Spleen (tissue), 11 donors: Measurements from ENCODE around the gene TMEM256. TPM values are rescaled to one million over a fixed set of nuclear protein-coding genes. Genes with fewer than 3 reads are reported as not detected.

Source experiments
- DNase-seq: peaks from one replicate; pipeline ENCODE4 v3.0.0-alpha.2; 2020
- H3K27ac ChIP-seq, 8 donors: fragments of 200-600 bp; sonication (generic) in 7 of 8; 1 replicate in 4 of 8; 2 replicates in 4 of 8; pipeline versions ENCODE4 v1.5.0 to v1.8.0; 2016 to 2021; ENCODE audit warnings: inconsistent platforms in 4 of 8, mild to moderate bottlenecking in 4 of 8, moderate library complexity in 1 of 8
- H3K27me3 ChIP-seq, 7 donors: fragments of 200-600 bp; sonication (generic) in 6 of 7; replicated peaks in 1 of 7; 1 replicate in 4 of 7; 2 replicates in 3 of 7; pipeline versions ENCODE4 v1.5.0 to v1.8.0; 2016 to 2021; ENCODE audit warnings: inconsistent platforms in 3 of 7, mild to moderate bottlenecking in 1 of 7
- H3K36me3 ChIP-seq, 6 donors: fragments of 200-600 bp; sonication (generic) in 5 of 6; 1 replicate in 4 of 6; 2 replicates in 2 of 6; pipeline versions ENCODE4 v1.5.0 to v1.8.0; 2016 to 2021; ENCODE audit warnings: inconsistent platforms in 2 of 6
- H3K4me1 ChIP-seq, 6 donors: fragments of 200-600 bp; sonication (generic) in 5 of 6; 1 replicate in 3 of 6; 2 replicates in 3 of 6; pipeline versions ENCODE4 v1.5.0 to v1.8.0; 2016 to 2021; ENCODE audit warnings: inconsistent platforms in 3 of 6
- H3K4me3 ChIP-seq, 8 donors: fragments of 200-600 bp; sonication (generic) in 7 of 8; 1 replicate in 4 of 8; 2 replicates in 4 of 8; pipeline versions ENCODE4 v1.5.0 to v1.8.0; 2016 to 2021; ENCODE audit warnings: inconsistent platforms in 4 of 8, mild to moderate bottlenecking in 4 of 8, moderate library complexity in 2 of 8
- H3K9me3 ChIP-seq, 8 donors: fragments of 200-600 bp; sonication (generic) in 7 of 8; 1 replicate in 4 of 8; 2 replicates in 4 of 8; pipeline versions ENCODE4 v1.5.0 to v1.8.0; 2016 to 2021; ENCODE audit warnings: inconsistent platforms in 4 of 8
- POLR2A ChIP-seq, 3 donors: fragments of 450-650 bp; IDR thresholded peaks; one replicate each; pipeline ENCODE4 v1.5.1; 2017; ENCODE audit warnings: antibody characterized with exemption in 3 of 3, mild to moderate bottlenecking in 1 of 3
- POLR2AphosphoS5 ChIP-seq, 3 donors: sonication (generic); formaldehyde crosslinking; IDR thresholded peaks; one replicate each; pipeline ENCODE4 v1.5.1; 2017; ENCODE audit warnings: antibody characterized with exemption in 3 of 3
- WGBS, 5 donors: extraction: QIAGEN DNeasy Blood & Tissue Kit in 3 of 5; methylation state at CpG; one replicate each; pipeline versions ENCODE4 v1.1.5 to v1.1.7; 2013 to 2018; 5-methylcytosine and 5-hydroxymethylcytosine counted together
- intact Hi-C: fragments of 100-400 bp; cut with DNase I; formaldehyde crosslinking; loops from one replicate; pipeline ENCODE4 v1.15.0; 2023; ENCODE audit warnings: low total_unique reads
- polyA plus RNA-seq, 3 donors: library from polyadenylated mRNA; stranded (reverse); fragments of 200-250 nt; gene quantifications; one replicate each; pipeline ENCODE4 v1.2.1, GENCODE V29; 2013
- total RNA-seq, 7 donors: library from RNA; depleted of rRNA in 3 of 7; stranded (reverse); fragments of >200 nt in 3 of 7; fragmentation: NEBNext Ultra II Directional in 4 of 7; extraction: Animal tissue kit (Norgen Biotek cat#: 25700) in 4 of 7; gene quantifications; one replicate each; pipeline versions ENCODE4 v1.1.0 to v1.2.1, GENCODE V29; 2016 to 2021
- TF ChIP-seq, protein P1 (sequence below), 11 experiments: fragments of 200-600 bp in 7 of 11; fragments of 450-650 bp in 4 of 11; sonication (generic) in 4 of 11; IDR thresholded peaks in 8 of 11; conservative IDR thresholded peaks in 3 of 11; 1 replicate in 7 of 11; 2 replicates in 4 of 11; pipeline versions ENCODE4 v1.4.0 to v1.8.0; 2016 to 2021; ENCODE audit warnings: antibody characterized with exemption in 11 of 11, inconsistent platforms in 4 of 11, mild to moderate bottlenecking in 1 of 11
- donor health status: healthy with polysubstance abuse.
- donor health status: DM: no; HTN: no; CAD: no; lungs with moderate emphysema.
- donor health status: DM: no; HTN: no; CAD: no.
- donor health status: Bipolar disorder and iron deficiency.
- donor health status: healthy.
- donor health status: DM: no; HTN: no; CAD: no.
- donor health status: DM: yes; HTN: yes; CAD: no.

The TMEM256 gene
- total and polyA plus RNA-seq, 10 donors: 39.1 to 193 (median 54.3) TPM

DNA sequence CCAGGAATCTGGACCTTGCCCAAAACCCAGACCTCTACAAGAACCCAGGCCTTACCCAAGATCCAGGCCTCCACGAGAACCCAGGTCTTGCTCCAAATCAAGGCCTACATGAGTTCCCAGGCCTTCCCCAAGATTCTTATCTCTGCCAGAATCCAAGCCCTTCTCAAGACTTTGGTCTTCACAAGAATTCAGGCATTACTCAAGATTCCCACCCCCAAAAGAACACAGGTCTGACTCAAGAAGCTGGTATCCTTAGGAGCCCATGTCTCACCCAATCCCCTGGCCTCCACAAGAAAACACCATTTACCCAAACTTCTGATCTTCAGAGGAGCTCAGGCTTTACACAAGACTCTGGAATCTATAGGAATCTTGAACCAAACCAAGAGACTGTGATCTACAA lies 27.3 kb upstream of the TMEM256 start:
- Histone ChIP-seq H3K9me3 (no peaks in the 10 kb centered on the region), H3K4me3 (no peak overlapping the region), H3K27ac (no peak overlapping the region), H3K36me3 (no peaks in the 10 kb centered on the region), H3K4me1 (peaks cover 4 to 16% (median 10%) of the 10 kb centered on the region in 6 donors), H3K27me3 (no peaks in the 10 kb centered on the region)
- intact Hi-C loops: no loop called here
- TF ChIP-seq POLR2AphosphoS5 (IDR thresholded peaks at IDR 0.05) (no peak), POLR2A (IDR thresholded peaks at IDR 0.05) (no peak)
- TF ChIP-seq, protein P1, sequence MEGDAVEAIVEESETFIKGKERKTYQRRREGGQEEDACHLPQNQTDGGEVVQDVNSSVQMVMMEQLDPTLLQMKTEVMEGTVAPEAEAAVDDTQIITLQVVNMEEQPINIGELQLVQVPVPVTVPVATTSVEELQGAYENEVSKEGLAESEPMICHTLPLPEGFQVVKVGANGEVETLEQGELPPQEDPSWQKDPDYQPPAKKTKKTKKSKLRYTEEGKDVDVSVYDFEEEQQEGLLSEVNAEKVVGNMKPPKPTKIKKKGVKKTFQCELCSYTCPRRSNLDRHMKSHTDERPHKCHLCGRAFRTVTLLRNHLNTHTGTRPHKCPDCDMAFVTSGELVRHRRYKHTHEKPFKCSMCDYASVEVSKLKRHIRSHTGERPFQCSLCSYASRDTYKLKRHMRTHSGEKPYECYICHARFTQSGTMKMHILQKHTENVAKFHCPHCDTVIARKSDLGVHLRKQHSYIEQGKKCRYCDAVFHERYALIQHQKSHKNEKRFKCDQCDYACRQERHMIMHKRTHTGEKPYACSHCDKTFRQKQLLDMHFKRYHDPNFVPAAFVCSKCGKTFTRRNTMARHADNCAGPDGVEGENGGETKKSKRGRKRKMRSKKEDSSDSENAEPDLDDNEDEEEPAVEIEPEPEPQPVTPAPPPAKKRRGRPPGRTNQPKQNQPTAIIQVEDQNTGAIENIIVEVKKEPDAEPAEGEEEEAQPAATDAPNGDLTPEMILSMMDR (IDR thresholded peaks at IDR 0.05 in 8 of 11, conservative IDR thresholded peaks at IDR 0.05 in 3 of 11): no peak
- DNase-seq: no peak
- WGBS, 5 donors: 80 to 95% (median 84%) methylated on average over 1 of the region's 1 CpG

DNA sequence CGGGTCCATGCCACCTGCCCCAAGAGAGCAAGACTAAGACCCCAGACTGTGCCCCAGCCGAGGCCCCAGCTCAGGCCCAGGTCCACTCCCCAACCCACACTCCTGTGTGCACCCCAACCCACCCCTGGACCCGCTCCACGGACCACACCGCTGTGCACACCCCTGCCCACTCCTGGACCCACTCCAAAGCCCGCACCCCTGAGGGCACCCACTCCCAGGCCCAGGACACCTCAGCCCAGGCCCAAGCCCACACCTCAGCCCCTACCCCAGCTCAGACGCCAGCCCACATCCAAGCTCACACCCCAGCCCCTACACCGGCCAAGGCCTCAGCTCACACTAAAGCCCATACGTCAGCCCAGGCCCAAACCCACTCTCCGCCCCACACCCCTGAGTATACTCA lies 25.8 kb upstream of the TMEM256 start:
- no peak for TF ChIP-seq POLR2A (IDR thresholded peaks at IDR 0.05)
- no peak for TF ChIP-seq POLR2AphosphoS5 (IDR thresholded peaks at IDR 0.05)
- TF ChIP-seq, protein P1 (IDR thresholded peaks at IDR 0.05 in 8 of 11, conservative IDR thresholded peaks at IDR 0.05 in 3 of 11): no peak
- WGBS, 5 donors: 92 to 96% (median 94%) methylated on average over 9 to 10 of the region's 10 CpGs
- H3K4me3 ChIP-seq: no peak overlapping the region
- H3K27ac ChIP-seq: no peak overlapping the region
- intact Hi-C loops: no loop called here
- no peaks in the 10 kb centered on the region for H3K9me3 ChIP-seq
- peaks cover 0 to 1% (median 0%) of the 10 kb centered on the region in 6 donors for H3K4me1 ChIP-seq
- no peak for DNase-seq
- no peaks in the 10 kb centered on the region for H3K36me3 ChIP-seq
- H3K27me3 ChIP-seq: no peaks in the 10 kb centered on the region

DNA sequence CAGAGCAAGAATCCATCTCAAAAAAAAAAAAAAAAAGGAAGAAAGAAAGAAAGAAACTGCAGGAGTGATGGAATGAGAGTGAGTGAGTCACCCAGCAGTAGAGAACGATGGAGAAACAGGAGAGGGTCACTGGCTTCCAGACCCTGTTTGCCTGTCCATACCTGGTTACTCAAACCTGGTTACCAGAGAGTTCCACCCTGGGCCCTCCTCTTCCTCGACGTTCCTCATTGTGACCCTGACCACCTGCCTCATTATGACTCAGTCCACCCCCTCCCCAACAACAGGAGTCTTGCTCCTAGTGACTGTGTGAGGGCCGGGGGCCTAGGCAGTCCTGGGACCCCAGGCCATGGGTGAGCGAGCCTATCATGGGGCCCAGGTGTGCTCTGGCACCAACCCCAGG lies 24.7 kb upstream of the TMEM256 start, which contains the start of gene SPEM3:
SPEM3 (plus strand) TSS at position 301 of the 400 bp plus-strand sequence; CDS start at position 347, 46 bp downstream.
- intact Hi-C loops: no loop called here
- no peak for DNase-seq

GRCh38 chr17:7427549-7427948 lies 23.7 kb upstream of the TMEM256 start:
- Histone ChIP-seq H3K4me1 (no peaks in the 10 kb centered on the region), H3K9me3 (no peaks in the 10 kb centered on the region), H3K27me3 (no peaks in the 10 kb centered on the region), H3K4me3 (no peak overlapping the region), H3K36me3 (no peaks in the 10 kb centered on the region), H3K27ac (no peak overlapping the region)
- intact Hi-C loops: no loop called here
- WGBS, 5 donors: 80 to 93% (median 90%) methylated on average over 3 to 7 of the region's 7 CpGs
- DNase-seq: no peak
- TF ChIP-seq, protein P1 (IDR thresholded peaks at IDR 0.05 in 8 of 11, conservative IDR thresholded peaks at IDR 0.05 in 3 of 11): no peak
- TF ChIP-seq POLR2AphosphoS5 (IDR thresholded peaks at IDR 0.05): no peak
- no peak for TF ChIP-seq POLR2A (IDR thresholded peaks at IDR 0.05)

More for the DNA sequence above, 24.7 kb upstream of the TMEM256 start, which contains the start of gene SPEM3:
- no peaks in the 10 kb centered on the region for H3K9me3 ChIP-seq
- H3K36me3 ChIP-seq: no peaks in the 10 kb centered on the region
- no peak within 1 kb of the TSS for H3K4me3 ChIP-seq
- 57 to 81% (median 68%) methylated on average over 4 to 5 of the region's 5 CpGs for WGBS, 5 donors
- no peaks in the 10 kb centered on the region for H3K27me3 ChIP-seq
- no peaks in the 10 kb centered on the region for H3K4me1 ChIP-seq
- no peak for TF ChIP-seq POLR2AphosphoS5 (IDR thresholded peaks at IDR 0.05)
- no peak within 1 kb of the TSS for H3K27ac ChIP-seq
